ENCODE measurements around the gene EIF2AK2. TPM values are rescaled to one million over a fixed set of nuclear protein-coding genes. Genes with fewer than 3 reads are reported as not detected.
"Not testable (repeated sequence)": the region's sequence is repeated elsewhere in the genome, so short reads cannot be mapped to it uniquely, and the experiment has no call there.

The EIF2AK2 gene
- total and polyA plus RNA-seq, 2 experiments from 2014 or later, result 33.8 to 35.5 TPM

DNA sequence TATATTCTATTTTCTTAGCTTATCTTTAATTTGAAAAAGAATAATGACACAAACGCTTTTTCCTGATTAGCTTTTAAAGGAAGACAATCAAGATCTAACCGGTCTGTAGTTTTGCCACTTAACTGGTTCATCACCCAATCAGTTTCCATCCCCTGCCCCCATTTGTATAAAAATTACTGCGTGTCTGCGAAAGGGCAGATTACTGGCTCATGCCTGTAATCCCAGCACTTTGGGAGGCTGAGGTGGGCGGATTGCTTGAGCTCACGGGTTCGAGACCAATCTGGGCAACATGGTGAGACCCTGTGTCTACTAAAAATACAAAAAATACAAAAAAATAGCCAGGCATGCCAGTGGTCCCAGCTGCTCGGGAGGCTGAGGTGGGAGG is 41.9 kb upstream of the EIF2AK2 start:
- peak overlapping the region; percentile 84 for H3K4me3 ChIP-seq
- H4K20me1 ChIP-seq (replicated peaks; ENCODE audit: insufficient read depth), result no peaks in the 10 kb centered on the region
- Mint-ChIP-seq H3K27me3 (ENCODE audit: insufficient read depth, low read depth, poor library complexity) (peaks cover 29% of the 10 kb centered on the region), H3K27ac (peak overlapping the region; percentile 97), H3K4me3 (peak overlapping the region; percentile 55), H3K36me3 (ENCODE audit: low read depth) (peaks cover 52% of the 10 kb centered on the region), H3K4me1 (peaks cover 38% of the 10 kb centered on the region), H3K9me3 (peaks cover 18% of the 10 kb centered on the region)
- H3K27me3 ChIP-seq (ENCODE audit: insufficient read depth), result no peaks in the 10 kb centered on the region
- no peak for DNase-seq (ENCODE audit: low spot score)
- peaks cover 67% of the 10 kb centered on the region for H3K79me2 ChIP-seq (replicated peaks; ENCODE audit: insufficient read depth)
- TF ChIP-seq POLR2AphosphoS5 (IDR thresholded peaks at IDR 0.05; ENCODE audit: low read depth) (0 out of 2 replicates have a peak, but pooled peaks have one; percentile 17), ZNF114 (CRISPR knock-in tag; IDR thresholded peaks at IDR 0.05) (no peak)
- no peak for ATAC-seq
- H3K4me2 ChIP-seq, result peak overlapping the region; percentile 91
- peaks cover 26% of the 10 kb centered on the region for H3F3A ChIP-seq (replicated peaks; ENCODE audit: low read depth)
- H3K27ac ChIP-seq (ENCODE audit: low read depth), result peak overlapping the region; percentile 89
- peaks cover 30% of the 10 kb centered on the region for H3K36me3 ChIP-seq (ENCODE audit: insufficient read depth)
- H2AFZ ChIP-seq, result no peak overlapping the region
- H3K4me1 ChIP-seq (ENCODE audit: insufficient read depth), result peaks cover 46% of the 10 kb centered on the region
- H3K9me2 ChIP-seq (ENCODE audit: insufficient read depth), result no peaks in the 10 kb centered on the region

DNA sequence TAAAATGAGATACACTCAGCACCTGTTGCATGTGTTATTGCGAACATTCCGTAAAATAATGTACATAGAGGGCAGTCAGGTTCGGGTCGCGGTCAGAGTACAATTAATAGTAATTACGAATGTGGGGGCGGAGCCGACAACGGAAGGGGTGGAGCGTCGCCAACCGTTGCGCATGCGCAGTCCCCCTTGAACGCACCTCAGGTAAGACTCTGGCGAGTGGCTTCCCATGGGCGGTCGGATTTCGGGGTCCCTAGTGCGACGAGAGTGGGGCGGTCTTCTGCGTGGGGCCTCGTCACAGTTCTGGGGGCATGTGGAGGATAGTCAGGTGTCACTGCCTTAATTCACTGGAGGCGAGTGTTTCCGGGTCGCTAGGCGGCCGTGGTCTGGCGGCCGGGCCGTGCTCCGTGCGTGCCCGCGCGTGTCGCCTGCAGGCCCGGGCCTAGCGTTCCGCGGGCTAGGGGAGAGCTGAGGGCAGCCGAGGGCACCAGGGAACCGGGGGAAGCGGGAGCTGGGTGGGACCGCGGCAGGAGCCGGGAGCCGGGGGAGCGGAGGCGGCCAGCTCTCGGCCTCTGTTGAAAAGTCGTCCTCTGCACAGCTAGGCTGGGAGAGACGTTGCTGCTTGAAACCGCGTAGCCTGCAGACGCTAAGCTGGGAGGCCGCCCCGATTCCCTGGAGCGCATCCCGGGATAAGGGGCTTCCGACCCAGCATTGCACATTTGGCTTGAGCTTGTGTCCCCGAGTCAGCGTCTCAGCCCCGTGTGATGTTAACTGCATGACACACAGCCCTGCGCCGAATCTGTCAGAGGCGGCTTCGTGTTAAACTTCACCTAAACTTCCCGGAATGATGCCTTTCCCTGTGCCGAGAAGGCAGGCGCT is 39.8 kb upstream of the EIF2AK2 start, which contains the start of gene CEBPZOS:
TSS of gene CEBPZOS (plus strand) at position 177 of the 876 bp plus-strand sequence. CDS start 3,209 bp downstream, outside the sequence.
- H3K27me3 Mint-ChIP-seq (ENCODE audit: insufficient read depth, low read depth, poor library complexity), result peaks cover 28% of the 10 kb centered on the region
- H3K36me3 Mint-ChIP-seq (ENCODE audit: low read depth), result peaks cover 30% of the 10 kb centered on the region
- H3K36me3 ChIP-seq (ENCODE audit: insufficient read depth), result peaks cover 8% of the 10 kb centered on the region; the same call in 1 of the 2 replicates
- TF ChIP-seq STAT1 (IDR thresholded peaks at IDR 0.05; ENCODE audit: unreplicated experiment) (no peak), POLR2AphosphoS5 (IDR thresholded peaks at IDR 0.05; ENCODE audit: low read depth) (peak; percentile 98)
- peaks cover 52% of the 10 kb centered on the region for H3K79me2 ChIP-seq (replicated peaks; ENCODE audit: insufficient read depth)
- DNase-seq (ENCODE audit: low spot score) (peak; percentile 87), ATAC-seq (peak; percentile 50)
- peak within 1 kb of the TSS; percentile 89 for H3K27ac ChIP-seq (ENCODE audit: low read depth)
- H3K4me3 ChIP-seq, result peak within 1 kb of the TSS; percentile 84
- H3K4me2 ChIP-seq, result peak within 1 kb of the TSS; percentile 91
- no peak within 1 kb of the TSS; the same call in 1 of the 2 replicates for H2AFZ ChIP-seq
- H3K4me3 Mint-ChIP-seq, result peak within 1 kb of the TSS; percentile 90
- peaks cover 45% of the 10 kb centered on the region for H3K4me1 Mint-ChIP-seq
- H3F3A ChIP-seq (replicated peaks; ENCODE audit: low read depth), result peaks cover 15% of the 10 kb centered on the region; the same call in 1 of the 2 replicates
- peaks cover 3% of the 10 kb centered on the region; the same call in 1 of the 3 replicates for H3K9me3 Mint-ChIP-seq
- H3K4me1 ChIP-seq (ENCODE audit: insufficient read depth), result peaks cover 58% of the 10 kb centered on the region
- H3K9me2 ChIP-seq (ENCODE audit: insufficient read depth), result no peaks in the 10 kb centered on the region
- H3K27me3 ChIP-seq (ENCODE audit: insufficient read depth), result no peaks in the 10 kb centered on the region
- H3K27ac Mint-ChIP-seq, result peak within 1 kb of the TSS; percentile 96
- no peaks in the 10 kb centered on the region for H4K20me1 ChIP-seq (replicated peaks; ENCODE audit: insufficient read depth)

DNA sequence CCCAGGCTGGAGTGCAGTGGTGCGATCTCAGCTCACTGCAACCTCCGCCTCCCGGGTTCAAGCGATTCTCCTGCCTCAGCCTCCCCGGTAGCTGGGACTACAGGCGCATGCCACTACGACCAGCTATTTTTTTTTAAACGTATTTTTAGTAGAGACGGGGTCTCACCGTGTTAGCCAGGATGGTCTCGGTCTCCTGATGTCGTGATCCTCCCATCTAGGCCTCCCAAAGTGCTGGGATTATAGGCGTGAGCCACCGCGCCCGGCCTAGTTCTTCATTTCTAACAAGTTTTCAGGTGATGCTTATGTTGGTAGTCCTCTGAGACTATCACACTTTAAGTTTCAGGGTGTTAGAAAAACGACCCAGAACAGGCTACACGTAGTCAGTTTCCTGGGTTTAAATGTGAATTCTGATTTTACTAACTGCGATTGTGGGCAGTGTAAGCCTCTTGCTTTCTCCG is 39.1 kb upstream of the EIF2AK2 start:
- H3K36me3 ChIP-seq (ENCODE audit: insufficient read depth); DNase-seq (ENCODE audit: low spot score); ATAC-seq; H2AFZ ChIP-seq; H3K9me2 ChIP-seq (ENCODE audit: insufficient read depth); H4K20me1 ChIP-seq (replicated peaks; ENCODE audit: insufficient read depth); H3K27me3 ChIP-seq (ENCODE audit: insufficient read depth); H3K9me3 Mint-ChIP-seq: not testable (repeated sequence)
- Histone ChIP-seq H3K4me3 (peak overlapping the region; percentile 84), H3F3A (replicated peaks; ENCODE audit: low read depth) (peaks cover 17% of the 10 kb centered on the region; the same call in 1 of the 2 replicates), H3K4me1 (ENCODE audit: insufficient read depth) (peaks cover 57% of the 10 kb centered on the region), H3K27ac (ENCODE audit: low read depth) (peak overlapping the region; percentile 63; the same call in 1 of the 2 replicates), H3K79me2 (replicated peaks; ENCODE audit: insufficient read depth) (peaks cover 45% of the 10 kb centered on the region), H3K4me2 (peak overlapping the region; percentile 91)
- Mint-ChIP-seq H3K36me3 (ENCODE audit: low read depth) (peaks cover 24% of the 10 kb centered on the region), H3K4me3 (peak overlapping the region; percentile 90), H3K27ac (peak overlapping the region; percentile 96), H3K27me3 (ENCODE audit: insufficient read depth, low read depth, poor library complexity) (peaks cover 28% of the 10 kb centered on the region), H3K4me1 (peaks cover 51% of the 10 kb centered on the region)
